Erythroblast (primary cell): ENCODE data around the gene APIP.

Experiments used
- GATA1 ChIP-seq: IDR thresholded peaks from 2 replicates; pipeline ENCODE4 v1.6.1; 2011; ENCODE audit warnings: low read depth, mild to moderate bottlenecking, control low read depth, low read length, moderate library complexity
- POLR2A ChIP-seq: IDR thresholded peaks from 2 replicates; pipeline ENCODE4 v1.6.1; 2011; ENCODE audit warnings: mild to moderate bottlenecking, low read length

- TF ChIP-seq POLR2A = no peak
- no peak for TF ChIP-seq GATA1
Measured at GRCh38 chr11:34870548-34871196, 45.5 kb downstream of the APIP start.
